Measurements from ENCODE around the gene FAM107B.

- TF ChIP-seq TSHZ2 (CRISPR knock-in tag; IDR thresholded peaks at IDR 0.05) (no peak), ZNF70 (CRISPR knock-in tag; IDR thresholded peaks at IDR 0.05) (no peak), BACH2 (CRISPR knock-in tag; IDR thresholded peaks at IDR 0.05; ENCODE audit: borderline replicate concordance) (no peak), ARNTL (CRISPR knock-in tag; IDR thresholded peaks at IDR 0.05; ENCODE audit: borderline replicate concordance, low read depth) (no peak)
These were observed 115.0 kb downstream of the FAM107B start for GRCh38 chr10:14659626-14660196.

Data from SK-N-SH treated with all-trans-retinoic acid at 6 μM for 48 hours (cell line).